ENCODE measurements around the gene KLC4.
"Not testable (repeated sequence)": the region's sequence is repeated elsewhere in the genome, so short reads cannot be mapped to it uniquely, and the experiment has no call there.

The KLC4 gene

DNA sequence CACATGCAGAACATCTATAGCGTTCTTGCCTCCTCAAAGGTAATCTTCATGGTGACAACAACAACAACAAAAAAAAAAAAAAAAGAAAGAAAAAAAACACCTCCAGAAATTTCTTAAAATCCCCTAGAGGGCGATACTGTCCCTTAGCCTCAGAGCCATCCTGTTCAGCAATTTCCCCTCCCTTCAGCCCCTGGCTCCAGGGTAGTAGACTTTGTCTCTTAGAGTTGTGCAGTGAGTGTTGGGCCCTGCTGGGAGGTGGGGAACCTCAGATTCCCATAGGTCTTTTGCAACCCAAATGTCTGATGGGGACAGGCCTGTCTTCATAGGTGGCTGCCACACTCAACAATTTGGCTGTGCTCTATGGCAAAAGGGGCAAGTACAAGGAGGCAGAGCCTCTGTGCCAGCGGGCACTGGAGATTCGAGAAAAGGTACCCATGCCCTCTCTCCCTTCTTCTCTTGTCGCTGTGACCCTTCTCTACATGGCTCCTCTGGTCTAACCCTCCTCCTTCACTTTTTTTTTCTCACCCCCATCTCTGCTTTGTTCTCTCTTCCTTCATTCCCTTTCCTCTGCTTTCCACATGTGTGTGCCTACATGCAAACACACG, 10.7 kb downstream of the KLC4 start:
- DNase-seq, result peak in 1 of 5 donors; percentile 56

DNA sequence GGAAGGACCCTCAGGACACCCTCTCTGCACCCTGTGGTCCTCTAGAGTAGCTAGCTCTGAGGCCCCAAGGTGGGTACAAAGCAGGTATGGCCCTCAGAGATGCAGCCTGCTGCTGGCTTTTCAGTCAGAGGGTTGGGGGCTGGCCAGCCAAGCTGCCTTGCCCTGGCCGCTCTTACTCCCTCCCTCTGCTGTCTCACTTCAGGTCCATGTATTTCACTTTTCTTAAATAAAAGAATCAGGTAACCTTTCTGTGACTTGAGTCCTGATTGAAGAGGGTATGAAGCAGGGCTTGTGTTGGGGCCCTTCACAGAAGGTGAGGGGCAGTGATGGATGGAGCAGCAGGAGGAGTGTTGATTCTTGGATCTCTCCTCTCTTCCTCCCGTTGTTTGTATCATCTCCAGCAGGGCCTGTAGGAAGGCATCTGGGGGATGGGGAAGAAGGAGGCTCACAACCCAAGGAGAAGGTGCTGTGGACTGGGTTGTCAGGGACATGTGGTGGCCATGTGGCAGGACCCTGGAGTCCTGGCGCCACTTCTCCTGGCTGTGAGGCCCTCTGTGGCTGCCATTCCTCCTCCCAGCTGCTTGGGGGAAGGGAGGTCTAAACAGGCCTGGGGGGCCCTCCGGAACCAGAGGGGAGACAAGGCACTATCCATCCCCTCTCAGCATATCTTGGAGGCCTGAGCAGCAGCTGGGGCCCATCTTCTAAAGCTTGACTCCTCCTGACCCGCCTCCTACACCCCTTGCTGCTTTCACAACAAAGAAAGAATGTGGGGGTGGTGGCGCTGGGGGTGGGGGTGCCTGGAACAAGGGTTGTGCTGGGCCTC, 15.6 kb downstream of the KLC4 start:
- DNase-seq, result no peak

DNA sequence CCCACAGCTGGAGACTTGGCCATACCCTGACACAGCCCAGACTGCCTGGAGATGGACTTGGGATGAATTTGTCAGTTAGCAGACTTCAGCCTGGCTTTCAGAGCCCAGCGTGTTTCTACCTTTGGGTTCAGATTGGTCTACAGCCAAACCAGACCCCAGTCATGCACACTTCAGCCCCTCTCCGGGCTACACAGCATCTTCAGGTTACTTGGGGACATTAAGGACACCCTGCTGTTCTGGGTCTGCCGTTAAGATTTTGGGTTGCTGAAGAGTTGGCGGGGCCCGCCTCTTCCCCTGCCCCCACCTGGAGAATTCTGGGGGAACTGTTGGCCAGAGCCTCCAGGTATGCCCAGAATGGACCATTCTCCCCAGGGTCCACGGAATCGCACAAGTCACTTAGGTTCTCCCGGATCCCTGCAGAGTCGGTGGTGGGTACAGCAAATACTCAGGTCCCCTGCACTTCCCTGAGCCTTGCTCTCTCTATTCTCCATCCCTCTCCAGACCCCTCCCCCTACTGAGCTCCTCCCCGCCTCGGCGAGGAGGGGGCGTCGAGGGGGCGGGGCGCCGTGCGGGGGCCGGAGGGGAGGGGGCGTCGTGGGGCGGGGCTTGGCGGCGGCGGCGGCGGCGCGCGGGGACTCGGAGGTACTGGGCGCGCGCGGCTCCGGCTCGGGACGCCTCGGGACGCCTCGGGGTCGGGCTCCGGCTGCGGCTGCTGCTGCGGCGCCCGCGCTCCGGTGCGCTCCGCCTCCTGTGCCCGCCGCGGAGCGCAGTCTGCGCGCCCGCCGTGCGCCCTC, 16.4 kb downstream of the KLC4 start, which contains the start of gene PTK7:
TSS of gene PTK7 (plus strand) at position 645 of the 794 bp plus-strand sequence. CDS start 175 bp downstream, outside the sequence.
- DNase-seq, result no peak

DNA sequence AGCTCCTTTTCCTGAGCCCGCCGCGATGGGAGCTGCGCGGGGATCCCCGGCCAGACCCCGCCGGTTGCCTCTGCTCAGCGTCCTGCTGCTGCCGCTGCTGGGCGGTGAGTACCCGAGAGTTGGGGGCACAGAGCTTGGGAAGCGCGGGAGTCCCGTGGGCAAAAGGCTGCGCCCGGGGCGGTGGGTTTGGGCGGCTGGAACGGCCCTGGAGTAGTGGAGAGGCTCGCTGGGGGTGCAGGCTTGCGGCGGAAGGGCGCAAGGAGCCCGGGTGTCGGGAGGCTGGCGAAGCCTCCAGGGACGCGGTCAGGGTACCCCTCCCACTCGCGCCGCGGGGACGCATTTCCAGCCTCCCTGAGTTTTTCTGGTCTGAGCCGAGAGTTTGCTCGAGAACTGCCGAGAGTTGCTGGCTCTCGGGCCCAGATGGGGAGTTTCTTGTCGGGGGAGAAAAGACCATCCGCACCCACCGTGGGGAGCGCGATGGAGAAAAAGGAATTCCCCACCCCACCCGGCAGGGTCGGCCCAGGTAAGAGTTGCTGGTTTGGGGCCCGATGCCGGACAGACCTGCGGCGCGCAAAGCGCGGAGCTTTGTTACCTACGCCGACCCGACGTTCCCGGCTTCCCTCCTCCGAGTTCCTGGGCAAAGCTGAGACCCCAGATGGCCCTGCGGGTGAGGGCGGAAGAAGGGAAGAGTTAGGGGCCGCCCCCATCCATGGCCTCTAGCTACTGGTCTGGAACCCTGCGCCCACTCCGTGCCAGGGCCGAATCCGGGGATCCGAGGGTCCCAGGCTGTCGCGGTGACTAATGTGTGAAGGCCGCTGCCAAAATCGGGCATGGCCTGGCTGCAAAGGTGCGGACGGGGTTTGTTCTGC, 17.3 kb downstream of the KLC4 start:
- DNase-seq, result no peak

DNA sequence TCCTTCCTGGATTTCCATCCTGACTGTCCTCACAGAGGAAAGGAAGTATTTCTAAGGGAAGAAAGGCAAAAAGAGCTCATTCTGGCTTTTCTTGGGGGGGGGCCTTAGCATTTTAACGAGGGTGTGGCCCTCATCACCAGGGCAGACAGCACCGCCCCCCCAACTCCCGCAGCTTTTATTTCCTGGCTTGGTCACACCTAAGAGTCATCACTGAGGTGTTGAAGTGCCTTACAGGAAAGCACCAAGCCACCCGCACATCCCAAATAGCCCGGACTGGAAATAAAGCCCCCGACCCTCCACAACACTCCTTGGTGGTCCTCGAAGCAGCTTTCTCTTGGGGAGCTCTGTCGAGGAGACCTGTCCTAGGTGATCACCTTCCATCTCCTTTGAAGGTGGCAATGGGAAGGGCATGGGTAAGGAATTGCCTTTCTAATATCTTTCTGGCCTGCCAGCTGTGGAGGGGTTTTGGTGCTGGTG, 17.9 kb downstream of the KLC4 start:
- DNase-seq, result no peak

DNA sequence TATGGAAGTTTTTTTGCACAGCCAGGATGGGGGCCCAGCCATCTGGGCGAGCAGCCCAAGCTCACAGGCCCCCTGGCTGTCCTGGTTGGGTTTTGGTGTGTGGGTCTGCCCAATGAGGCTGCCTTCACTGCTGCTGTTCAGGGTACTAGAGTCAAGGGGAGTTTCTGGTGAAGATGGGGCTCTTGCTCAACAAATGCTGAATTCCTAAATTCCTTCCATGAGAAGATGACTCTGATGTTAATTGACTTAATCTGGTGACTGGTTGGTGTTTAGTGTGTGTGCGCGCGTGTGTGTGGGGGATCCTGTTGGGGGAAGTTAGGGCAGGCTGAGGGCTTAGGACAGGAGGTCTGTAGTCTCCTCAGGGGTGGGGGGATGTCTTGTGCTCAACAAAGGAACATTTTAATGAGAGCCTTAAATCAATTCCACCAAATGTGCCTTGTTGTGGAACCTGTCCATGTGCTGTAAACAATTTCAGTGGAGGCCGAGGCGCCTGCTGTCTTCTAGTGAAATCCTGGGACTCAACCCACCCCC, 18.6 kb downstream of the KLC4 start:
- DNase-seq, result no peak

DNA sequence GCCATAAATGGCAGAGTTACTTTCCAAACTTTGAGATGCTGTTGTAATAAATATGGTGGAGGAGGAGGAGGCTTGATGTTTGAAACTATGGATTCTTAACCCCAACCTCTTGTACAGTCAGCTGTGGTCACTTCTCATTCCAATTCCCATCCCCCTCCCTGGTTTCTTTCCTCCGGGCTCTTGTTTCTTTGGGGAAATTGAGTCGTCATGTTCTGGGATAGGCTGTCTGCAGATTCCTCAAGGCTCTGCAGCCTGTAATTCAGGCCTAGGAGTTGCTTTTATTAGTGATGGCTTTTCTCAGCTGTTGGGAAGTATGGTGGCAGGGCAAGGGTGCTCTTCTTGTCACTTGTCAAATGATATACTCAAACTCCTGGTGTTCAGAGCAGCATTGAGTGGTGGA, 19.3 kb downstream of the KLC4 start:
- no peak for DNase-seq

DNA sequence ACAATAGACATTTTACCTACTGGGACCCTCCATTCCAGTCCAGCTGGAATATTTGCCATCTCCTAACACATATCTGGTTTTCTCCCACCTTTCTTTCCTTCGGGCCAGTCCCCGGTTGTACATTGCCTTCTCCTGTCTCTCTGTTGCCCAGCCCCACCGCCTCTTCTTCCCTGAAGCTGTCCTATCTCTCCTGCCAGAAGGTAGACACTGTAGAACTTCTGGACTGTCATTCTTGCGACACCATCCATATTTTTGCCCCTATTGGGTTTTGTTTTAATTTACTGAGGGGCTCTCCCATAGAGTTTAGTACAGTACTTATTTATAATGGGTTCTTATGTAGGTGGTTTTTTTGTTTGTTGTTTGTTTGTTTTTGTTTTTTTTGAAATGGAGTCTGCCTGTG, 21.6 kb downstream of the KLC4 start:
- no peak for DNase-seq

DNA sequence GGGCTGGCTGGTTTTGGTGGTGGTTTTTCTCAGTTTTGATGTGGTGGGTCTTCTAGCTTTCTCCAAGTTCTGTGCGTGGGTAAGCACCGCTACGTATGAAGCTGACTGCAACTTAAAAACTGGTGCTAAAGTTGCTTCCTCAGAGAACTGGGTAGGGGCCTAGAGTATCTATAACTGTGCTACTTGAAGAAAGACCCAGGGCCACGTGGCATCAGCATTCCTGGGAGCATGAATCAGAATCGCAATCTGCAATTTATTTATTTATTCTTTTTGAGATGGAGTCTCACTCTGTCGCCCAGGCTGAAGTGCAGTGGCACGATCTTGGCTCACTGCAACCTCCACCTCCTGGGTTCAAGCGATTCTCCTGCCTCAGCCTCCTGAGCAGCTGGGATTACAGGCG, 22.5 kb downstream of the KLC4 start:
- not testable (repeated sequence) for DNase-seq

DNA sequence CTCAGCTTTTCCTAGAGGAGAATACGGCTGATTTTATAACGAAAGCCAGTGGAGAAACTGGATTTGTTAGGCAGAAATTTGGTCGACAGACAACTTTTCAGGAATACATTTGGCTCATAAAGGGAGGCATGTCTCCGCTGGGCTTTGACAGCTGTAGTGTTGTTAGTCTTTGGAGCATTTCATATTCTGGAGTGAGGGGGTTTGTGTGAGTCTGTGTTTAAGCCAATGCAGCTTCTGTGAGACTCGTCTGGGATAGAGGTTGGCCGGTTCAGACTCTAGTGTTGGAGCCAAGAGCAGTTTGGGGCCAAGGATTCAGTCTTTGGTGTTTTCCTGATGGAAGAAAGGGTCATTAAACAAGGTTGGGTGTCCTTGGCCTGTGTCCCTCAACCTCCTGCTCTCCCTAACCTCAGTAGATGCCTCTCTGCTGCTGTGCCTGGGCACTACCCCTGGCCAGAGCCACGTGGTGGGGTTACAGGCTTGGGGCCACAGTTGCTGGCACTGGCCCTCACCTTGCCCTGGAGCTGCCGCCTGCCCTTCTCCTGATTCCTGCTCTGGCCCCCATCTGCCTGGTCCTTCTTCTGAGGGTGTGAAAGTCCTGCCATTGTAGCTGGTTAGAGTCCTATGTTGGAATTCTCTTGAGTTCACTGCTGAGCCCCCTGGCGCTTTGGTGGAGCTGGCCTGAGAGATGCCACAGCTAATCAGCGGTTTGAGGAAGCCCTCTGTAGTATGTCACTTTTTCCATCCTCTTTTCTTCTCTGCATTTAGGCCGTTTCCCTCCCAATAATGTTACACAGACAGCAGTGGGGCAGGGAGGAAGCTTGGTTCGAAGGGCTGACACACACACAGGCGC, 23.6 kb downstream of the KLC4 start:
- DNase-seq, result no peak

DNA sequence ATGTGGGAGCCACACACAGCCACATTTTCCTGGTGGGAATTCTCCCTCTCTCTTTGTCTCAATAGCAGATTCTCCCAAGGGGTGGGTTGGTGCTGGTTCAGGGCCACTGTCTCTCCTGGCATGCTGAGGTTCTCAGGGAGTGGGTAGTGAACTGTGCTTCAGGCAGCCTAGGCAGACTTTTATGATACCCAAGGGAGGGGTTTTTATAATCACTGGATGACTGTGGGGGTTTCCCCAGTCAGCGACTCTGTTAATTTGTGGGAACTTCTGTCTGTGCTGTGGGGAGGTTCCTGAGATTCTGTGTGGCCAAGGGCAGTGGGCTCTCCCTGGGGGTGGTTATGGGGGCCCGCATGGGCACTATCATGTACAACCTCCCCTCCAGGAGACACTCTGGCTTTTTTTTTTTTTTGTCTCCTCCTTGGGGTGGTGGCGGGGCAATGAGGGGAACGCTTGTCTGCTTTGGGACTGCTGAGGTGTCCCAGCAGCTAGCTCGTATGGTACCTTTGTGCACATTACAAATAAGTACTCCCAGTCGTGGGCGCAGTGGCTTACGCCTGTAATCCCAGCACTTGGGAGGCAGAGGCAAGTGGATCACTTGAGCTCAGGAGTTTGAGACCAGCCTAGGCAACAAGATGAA, 26.7 kb downstream of the KLC4 start:
- DNase-seq, result no peak

DNA sequence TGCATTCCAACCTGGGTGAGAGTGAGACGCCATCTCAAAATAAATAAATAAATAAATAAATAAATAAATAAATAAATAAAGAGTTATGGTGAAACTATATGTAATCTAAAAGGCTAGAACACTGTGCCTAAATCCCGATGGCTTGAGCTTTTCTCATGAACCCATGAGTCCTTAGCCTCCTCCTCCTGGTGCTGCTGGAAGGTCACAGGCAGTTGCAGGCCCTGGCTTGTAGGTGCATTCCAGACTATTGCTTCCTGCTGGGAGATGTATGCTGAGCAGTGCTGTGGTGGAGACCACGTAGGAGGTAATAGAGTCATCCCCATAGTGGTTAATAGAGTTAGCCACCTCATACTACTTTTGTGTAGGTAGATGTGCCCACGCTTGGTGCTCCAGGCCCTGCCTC, 29.2 kb downstream of the KLC4 start:
- no peak for DNase-seq

DNA sequence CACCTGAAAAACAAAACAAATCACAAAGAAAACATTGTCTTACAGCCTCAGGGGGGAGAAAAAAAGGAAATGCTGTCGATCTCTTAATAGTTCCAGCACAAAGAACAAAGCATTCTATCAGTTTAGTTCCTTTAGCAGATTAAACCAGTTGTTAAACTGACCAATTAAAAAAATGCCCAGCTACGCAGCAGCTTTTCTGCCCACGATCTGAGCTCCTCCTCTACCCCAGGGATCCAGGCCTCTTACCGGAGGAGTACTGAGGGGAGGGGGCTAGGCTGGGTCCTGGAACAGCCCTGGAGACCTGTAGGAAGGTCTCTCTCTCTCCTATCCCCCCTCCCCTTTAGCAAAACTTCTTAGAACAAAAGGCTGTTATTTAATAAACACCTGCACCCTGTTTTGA, 30.0 kb downstream of the KLC4 start:
- DNase-seq, result no peak

DNA sequence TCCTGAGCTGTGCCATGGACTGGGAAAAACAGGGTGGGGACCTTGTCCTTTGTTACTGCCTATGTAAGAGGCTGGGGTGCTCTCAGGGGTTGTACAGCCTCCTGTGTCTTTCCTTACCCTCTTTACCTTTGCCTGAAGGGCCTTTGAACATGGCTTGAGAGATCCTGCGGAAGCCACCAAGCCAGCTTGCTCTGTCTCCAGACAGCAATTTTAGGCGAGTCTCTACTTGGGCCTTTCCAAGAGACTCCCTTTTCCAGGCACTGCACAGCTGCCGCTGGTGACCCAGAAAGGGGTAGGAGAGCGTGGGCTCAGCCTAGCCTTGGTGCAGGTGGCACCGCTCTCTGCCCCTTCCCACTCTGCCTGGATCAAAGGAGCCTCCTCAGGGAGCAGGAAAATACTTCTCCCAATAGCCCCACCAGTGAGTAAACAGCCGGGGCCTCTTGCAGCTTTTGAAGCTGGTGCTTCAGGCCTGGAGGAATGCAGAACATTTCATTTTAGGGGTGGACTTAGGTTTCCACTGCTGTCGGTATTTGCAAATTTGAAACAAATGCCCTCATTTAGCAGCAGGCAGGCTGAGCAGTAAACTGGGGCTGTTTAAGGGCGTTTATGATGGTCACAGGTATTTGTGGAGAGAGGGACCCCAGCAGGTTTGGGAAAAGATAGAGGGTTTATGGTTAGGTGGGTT, 30.6 kb downstream of the KLC4 start:
- DNase-seq, result no peak

DNA sequence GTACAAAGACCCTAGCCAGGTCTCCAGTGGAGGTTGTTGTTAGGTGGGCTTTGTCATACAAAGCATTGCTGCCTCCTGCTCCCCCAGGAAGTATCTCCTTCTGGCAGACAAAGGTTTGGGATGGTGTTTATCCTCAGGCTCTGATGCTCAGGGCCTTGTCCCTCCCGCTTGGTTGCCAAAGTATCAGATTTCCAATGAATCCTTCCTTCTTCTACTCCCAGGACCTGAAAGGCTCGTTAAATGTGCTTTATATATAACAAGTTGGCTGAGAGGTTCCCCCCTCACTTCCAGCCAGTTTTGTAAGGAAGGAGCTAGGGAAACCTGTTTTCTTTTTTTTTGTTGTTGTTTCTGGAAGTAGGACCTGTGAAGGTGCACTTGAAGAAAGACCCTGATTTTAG, 31.1 kb downstream of the KLC4 start:
- no peak for DNase-seq

DNA sequence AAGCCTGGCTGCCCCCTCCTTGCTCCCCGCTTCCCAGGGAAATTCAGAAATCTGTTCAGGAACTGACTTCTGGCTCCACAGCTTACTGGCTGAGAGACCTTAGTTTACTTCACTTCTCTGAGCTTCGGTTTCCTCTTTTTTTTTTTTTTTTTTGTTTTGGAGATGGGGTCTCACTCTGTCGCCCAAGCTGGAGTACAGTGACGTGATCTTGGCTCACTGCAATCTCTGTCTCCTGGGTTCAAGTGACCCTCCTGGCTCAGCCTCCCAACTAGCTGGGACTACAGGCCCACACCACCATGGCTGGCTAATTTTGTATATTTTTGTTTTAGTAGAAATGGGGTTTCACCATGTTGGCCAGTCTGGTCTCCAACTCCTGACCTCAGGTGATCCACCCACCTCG, 31.6 kb downstream of the KLC4 start:
- no peak for DNase-seq

DNA sequence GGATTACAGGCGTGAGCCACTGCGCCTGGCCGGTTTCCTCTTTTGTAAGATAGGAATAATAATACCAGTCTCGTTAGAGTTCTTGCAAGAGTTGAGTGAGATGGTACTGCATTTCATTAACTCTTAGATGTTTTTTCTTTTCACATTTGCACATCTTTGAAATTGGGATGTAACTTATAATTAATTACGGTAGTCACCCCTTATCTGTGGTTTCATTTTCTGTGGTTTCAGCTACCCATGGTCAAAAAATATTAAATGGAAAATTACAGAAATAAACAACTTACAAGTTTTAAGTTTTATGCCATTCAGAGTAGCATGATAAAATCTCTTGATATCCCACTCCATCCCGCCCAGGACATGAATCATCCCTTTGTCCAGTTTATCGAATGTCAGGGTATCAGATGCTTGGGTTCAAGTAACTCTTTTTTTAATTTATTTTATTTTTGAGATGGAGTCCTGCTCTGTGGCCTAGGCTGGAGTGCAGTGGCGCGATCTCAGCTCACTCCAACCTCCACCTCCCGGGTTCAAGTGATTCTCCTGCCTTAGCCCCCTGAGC, 32.1 kb downstream of the KLC4 start:
- DNase-seq, result no peak

DNA sequence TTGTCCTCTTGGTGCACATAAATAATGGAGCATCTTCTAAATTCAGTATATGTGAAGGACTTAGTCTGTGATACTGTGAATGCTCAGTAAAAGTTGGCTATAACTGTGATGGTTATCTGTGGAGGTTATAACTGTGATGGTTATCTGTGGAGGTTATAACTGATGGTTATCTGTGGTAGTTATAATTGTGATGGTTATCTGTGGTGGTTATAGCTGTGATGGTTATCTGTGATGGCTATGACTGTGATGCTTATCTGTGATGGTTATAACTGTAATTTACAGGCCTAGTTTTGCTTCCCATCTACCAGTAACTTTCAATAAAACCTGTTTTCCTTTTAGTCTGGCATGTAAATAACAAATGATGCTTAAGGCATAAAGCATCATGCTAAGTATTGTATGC, 33.2 kb downstream of the KLC4 start:
- peak in 1 of 5 donors; percentile 12 for DNase-seq

DNA sequence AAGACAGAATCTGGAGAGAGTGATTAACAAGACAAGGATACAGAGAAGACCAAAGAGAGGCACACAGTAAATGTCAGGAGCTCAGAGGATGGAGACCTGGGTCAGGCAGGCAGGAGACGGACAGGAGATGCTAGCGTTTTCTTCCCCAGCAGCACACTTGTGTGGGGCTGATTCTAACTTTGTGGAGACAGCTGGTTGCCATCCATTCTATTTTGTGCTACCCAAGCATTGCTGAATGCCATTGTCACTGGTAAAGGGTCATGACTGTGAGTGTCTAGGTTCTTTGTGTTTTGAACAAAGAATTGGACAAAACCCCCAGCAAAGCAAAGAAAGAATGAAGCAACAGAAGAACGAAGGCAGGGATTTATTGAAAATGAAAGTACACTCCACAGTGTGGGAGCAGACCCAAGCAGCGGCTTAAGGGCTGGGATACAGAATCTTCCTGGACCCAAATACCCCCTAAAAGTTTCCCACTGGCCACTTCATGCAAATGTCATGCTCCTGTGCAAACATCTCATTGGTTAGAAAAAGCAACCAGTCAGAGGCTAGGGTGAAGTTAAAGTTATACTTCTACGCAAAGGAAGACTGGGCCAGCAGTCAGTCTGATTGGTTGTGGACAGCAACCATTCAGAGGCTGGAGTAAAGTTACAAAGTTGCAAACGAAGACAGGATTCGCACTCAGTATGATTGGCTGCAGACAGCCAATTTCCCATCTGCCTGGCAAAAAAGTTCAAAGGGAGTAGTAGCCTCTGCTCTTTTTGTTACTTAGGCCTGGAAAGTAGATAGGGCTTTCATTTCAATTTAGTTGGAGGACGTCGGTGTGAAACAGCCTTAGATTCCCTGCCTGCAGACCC, 34.2 kb downstream of the KLC4 start:
- DNase-seq, result no peak
